Measurements from ENCODE around the gene ADCY3.

The ADCY3 gene

GRCh38 chr2:24891201-24891600 is 28.8 kb downstream of the ADCY3 start:
- Histone ChIP-seq H3K9ac (ENCODE audit: low read length) (no peak overlapping the region), H4K20me1 (ENCODE audit: insufficient read depth, low read length) (no peaks in the 10 kb centered on the region), H3K79me2 (ENCODE audit: insufficient read depth, low read length) (no peaks in the 10 kb centered on the region), H3K4me1 (ENCODE audit: insufficient read depth, low read length, severe bottlenecking) (peaks cover 5% of the 10 kb centered on the region), H3K9me2 (ENCODE audit: low read depth, low read length) (no peaks in the 10 kb centered on the region), H3K4me2 (ENCODE audit: low read length) (no peak overlapping the region), H3K36me3 (ENCODE audit: insufficient read depth, low read length) (peaks cover 24% of the 10 kb centered on the region), H3K9me3 (ENCODE audit: low read length) (peaks cover 13% of the 10 kb centered on the region), H3K27ac (ENCODE audit: low read depth, low read length, poor library complexity, severe bottlenecking) (no peak overlapping the region), H3F3A (ENCODE audit: insufficient read depth, low read length) (no peaks in the 10 kb centered on the region), H2AFZ (ENCODE audit: low read length) (no peak overlapping the region), H3K4me3 (ENCODE audit: low read depth, low read length, poor library complexity, severe bottlenecking) (no peak overlapping the region), H3K27me3 (ENCODE audit: insufficient read depth, low read length) (no peaks in the 10 kb centered on the region)
- TF ChIP-seq CTCF (IDR thresholded peaks at IDR 0.05; ENCODE audit: low read length) (no peak), EZH2 (IDR thresholded peaks at IDR 0.05; ENCODE audit: borderline replicate concordance, low read length) (no peak)

GRCh38 chr2:24889221-24889620 is 30.8 kb downstream of the ADCY3 start:
- H4K20me1 ChIP-seq (ENCODE audit: insufficient read depth, low read length): no peaks in the 10 kb centered on the region
- H3K9me2 ChIP-seq (ENCODE audit: low read depth, low read length): no peaks in the 10 kb centered on the region
- no peak overlapping the region for H3K9ac ChIP-seq (ENCODE audit: low read length)
- no peak overlapping the region for H3K27ac ChIP-seq (ENCODE audit: low read depth, low read length, poor library complexity, severe bottlenecking)
- peaks cover 19% of the 10 kb centered on the region for H3K36me3 ChIP-seq (ENCODE audit: insufficient read depth, low read length)
- no peaks in the 10 kb centered on the region for H3K79me2 ChIP-seq (ENCODE audit: insufficient read depth, low read length)
- H3K9me3 ChIP-seq (ENCODE audit: low read length): no peaks in the 10 kb centered on the region; the same call in 1 of the 2 replicates
- no peaks in the 10 kb centered on the region for H3F3A ChIP-seq (ENCODE audit: insufficient read depth, low read length)
- no peak overlapping the region for H2AFZ ChIP-seq (ENCODE audit: low read length)
- H3K4me3 ChIP-seq (ENCODE audit: low read depth, low read length, poor library complexity, severe bottlenecking): no peak overlapping the region
- H3K4me2 ChIP-seq (ENCODE audit: low read length): no peak overlapping the region
- H3K27me3 ChIP-seq (ENCODE audit: insufficient read depth, low read length): no peaks in the 10 kb centered on the region
- TF ChIP-seq CTCF (IDR thresholded peaks at IDR 0.05; ENCODE audit: low read length) (no peak), EZH2 (IDR thresholded peaks at IDR 0.05; ENCODE audit: borderline replicate concordance, low read length) (no peak)
- peaks cover 5% of the 10 kb centered on the region for H3K4me1 ChIP-seq (ENCODE audit: insufficient read depth, low read length, severe bottlenecking)

- H3K36me3 ChIP-seq (ENCODE audit: insufficient read depth, low read length): peaks cover 19% of the 10 kb centered on the region
- no peaks in the 10 kb centered on the region for H3K27me3 ChIP-seq (ENCODE audit: insufficient read depth, low read length)
- no peak overlapping the region for H3K4me3 ChIP-seq (ENCODE audit: low read depth, low read length, poor library complexity, severe bottlenecking)
- H3K4me1 ChIP-seq (ENCODE audit: insufficient read depth, low read length, severe bottlenecking): peaks cover 13% of the 10 kb centered on the region
- no peak overlapping the region for H3K9ac ChIP-seq (ENCODE audit: low read length)
- no peak for TF ChIP-seq CTCF (IDR thresholded peaks at IDR 0.05; ENCODE audit: low read length)
- TF ChIP-seq EZH2 (IDR thresholded peaks at IDR 0.05; ENCODE audit: borderline replicate concordance, low read length): no peak
- no peak overlapping the region for H2AFZ ChIP-seq (ENCODE audit: low read length)
- H3K9me2 ChIP-seq (ENCODE audit: low read depth, low read length): no peaks in the 10 kb centered on the region
- H3K27ac ChIP-seq (ENCODE audit: low read depth, low read length, poor library complexity, severe bottlenecking): no peak overlapping the region
- no peaks in the 10 kb centered on the region for H3F3A ChIP-seq (ENCODE audit: insufficient read depth, low read length)
- H3K4me2 ChIP-seq (ENCODE audit: low read length): no peak overlapping the region
- H3K9me3 ChIP-seq (ENCODE audit: low read length): no peaks in the 10 kb centered on the region
- H3K79me2 ChIP-seq (ENCODE audit: insufficient read depth, low read length): no peaks in the 10 kb centered on the region
- H4K20me1 ChIP-seq (ENCODE audit: insufficient read depth, low read length): no peaks in the 10 kb centered on the region
Measured at GRCh38 chr2:24888177-24888576, 31.9 kb downstream of the ADCY3 start.

Data from OCI-LY1 (cell line).